ENCODE results near the gene SAMSN1.

SAMSN1 gene

GRCh38 chr21:14545906-14546480, at the start of gene SAMSN1:
TSS of gene SAMSN1 (minus strand) at chr21:14546315. CDS start at chr21:14546261, 54 bp downstream.
- DNase-seq = no peak

GRCh38 chr21:14595449-14595848, 49.3 kb upstream of the SAMSN1 start:
- no peak for DNase-seq

- DNase-seq = no peak
Measured at GRCh38 chr21:14594967-14595366, 48.9 kb upstream of the SAMSN1 start.

- DNase-seq = no peak
Measured at GRCh38 chr21:14593230-14593629, 47.1 kb upstream of the SAMSN1 start.

GRCh38 chr21:14592296-14593000, 46.3 kb upstream of the SAMSN1 start:
- DNase-seq = no peak

- no peak for DNase-seq
Measured at GRCh38 chr21:14591882-14592281, 45.8 kb upstream of the SAMSN1 start.

GRCh38 chr21:14591377-14591776, 45.3 kb upstream of the SAMSN1 start:
- DNase-seq = no peak

- no peak for DNase-seq
Measured at GRCh38 chr21:14589855-14590563, 43.9 kb upstream of the SAMSN1 start.

- no peak for DNase-seq
Measured at GRCh38 chr21:14587266-14587665, 41.2 kb upstream of the SAMSN1 start.

- DNase-seq = no peak
Measured at GRCh38 chr21:14585122-14585521, 39.0 kb upstream of the SAMSN1 start.

GRCh38 chr21:14584357-14585095, 38.4 kb upstream of the SAMSN1 start:
- DNase-seq = no peak

GRCh38 chr21:14583629-14584255, 37.6 kb upstream of the SAMSN1 start:
- DNase-seq = no peak

- DNase-seq = no peak
Measured at GRCh38 chr21:14582934-14583628, 37.0 kb upstream of the SAMSN1 start.

GRCh38 chr21:14581902-14582457, 35.9 kb upstream of the SAMSN1 start:
- no peak for DNase-seq

GRCh38 chr21:14573244-14573643, 27.1 kb upstream of the SAMSN1 start:
- DNase-seq = no peak

- DNase-seq = no peak
Measured at GRCh38 chr21:14572204-14572780, 26.2 kb upstream of the SAMSN1 start.

GRCh38 chr21:14569868-14570267, 23.8 kb upstream of the SAMSN1 start:
- DNase-seq = no peak

- no peak for DNase-seq
Measured at GRCh38 chr21:14569026-14569621, 23.0 kb upstream of the SAMSN1 start.

- DNase-seq = no peak
Measured at GRCh38 chr21:14567331-14568279, 21.5 kb upstream of the SAMSN1 start.

- DNase-seq = no peak
Measured at GRCh38 chr21:14566894-14567293, 20.8 kb upstream of the SAMSN1 start.
